Panc1 (cell line): Measurements from ENCODE around the gene IFNL3. TPM values are rescaled to one million over a fixed set of nuclear protein-coding genes. Genes with fewer than 3 reads are reported as not detected.

Experiments used
- total RNA-seq: library from RNA; stranded (reverse); gene quantifications from one replicate; pipeline ENCODE4 v1.2.1, GENCODE V29; 2021; ENCODE audit not compliant: unreplicated experiment

IFNL3 gene
- total RNA-seq, 1 experiment from 2014 or later, result not detected

Other genes starting within 250 kb of the IFNL3 start
- gene FBXO27, start 212.5 kb downstream of the IFNL3 start, total RNA-seq, result 443 TPM
- gene ACP7, start 160.6 kb downstream of the IFNL3 start, total RNA-seq, result 10.3 TPM
- gene PAK4, start 119.2 kb downstream of the IFNL3 start, total RNA-seq, result 311 TPM
- gene NCCRP1, start 48.0 kb downstream of the IFNL3 start, total RNA-seq, result 0.46 TPM
- gene SYCN, start 40.7 kb downstream of the IFNL3 start, total RNA-seq, result 0.33 TPM
- gene IFNL4, start 3.9 kb upstream of the IFNL3 start, total RNA-seq, result not detected
- 0.33 TPM for gene IFNL2, start 23.4 kb upstream of the IFNL3 start, total RNA-seq
- 0.57 TPM for gene IFNL1, start 51.4 kb upstream of the IFNL3 start, total RNA-seq
- 15.2 TPM for gene LRFN1, start 75.9 kb upstream of the IFNL3 start, total RNA-seq
- gene GMFG, start 91.0 kb upstream of the IFNL3 start, total RNA-seq, result 3.7 TPM
- 1,339 TPM for gene SAMD4B, start 97.4 kb upstream of the IFNL3 start, total RNA-seq
- 901 TPM for gene PAF1, start 146.1 kb upstream of the IFNL3 start, total RNA-seq
- 739 TPM for gene MED29, start 146.4 kb upstream of the IFNL3 start, total RNA-seq
- 414 TPM for gene ZFP36, start 161.8 kb upstream of the IFNL3 start, total RNA-seq
- 1,988 TPM for gene PLEKHG2, start 167.7 kb upstream of the IFNL3 start, total RNA-seq
- 27,832 TPM for gene RPS16, start 190.9 kb upstream of the IFNL3 start, total RNA-seq
- gene SUPT5H, start 200.6 kb upstream of the IFNL3 start, total RNA-seq, result 1,614 TPM
- gene TIMM50, start 235.8 kb upstream of the IFNL3 start, total RNA-seq, result 1,837 TPM